Measurements from ENCODE around the gene PREX1. TPM values are rescaled to one million over a fixed set of nuclear protein-coding genes. Genes with fewer than 3 reads are reported as not detected.

The PREX1 gene
- total RNA-seq, 2 donors from 2014 or later: 7.4 to 37.9 TPM

GRCh38 chr20:48765359-48765758 lies 62.4 kb downstream of the PREX1 start:
- TF ChIP-seq CTCF (IDR thresholded peaks at IDR 0.05): no peak
- TF ChIP-seq POLR2AphosphoS5 (IDR thresholded peaks at IDR 0.05): no peak
- no peak for TF ChIP-seq POLR2A (IDR thresholded peaks at IDR 0.05)
- Histone ChIP-seq H3K4me3 (no peak overlapping the region), H3K27ac (no peak overlapping the region), H3K9me3 (no peaks in the 10 kb centered on the region), H3K27me3 (replicated peaks; ENCODE audit: insufficient read depth) (no peaks in the 10 kb centered on the region), H3K36me3 (no peaks in the 10 kb centered on the region), H3K4me1 (replicated peaks) (no peaks in the 10 kb centered on the region)
- DNase-seq (ENCODE audit: low spot score): no peak
- intact Hi-C loops (cut with DNase I): no loop called here
- 63% methylated on average over 4 of the region's 4 CpGs for WGBS

DNA sequence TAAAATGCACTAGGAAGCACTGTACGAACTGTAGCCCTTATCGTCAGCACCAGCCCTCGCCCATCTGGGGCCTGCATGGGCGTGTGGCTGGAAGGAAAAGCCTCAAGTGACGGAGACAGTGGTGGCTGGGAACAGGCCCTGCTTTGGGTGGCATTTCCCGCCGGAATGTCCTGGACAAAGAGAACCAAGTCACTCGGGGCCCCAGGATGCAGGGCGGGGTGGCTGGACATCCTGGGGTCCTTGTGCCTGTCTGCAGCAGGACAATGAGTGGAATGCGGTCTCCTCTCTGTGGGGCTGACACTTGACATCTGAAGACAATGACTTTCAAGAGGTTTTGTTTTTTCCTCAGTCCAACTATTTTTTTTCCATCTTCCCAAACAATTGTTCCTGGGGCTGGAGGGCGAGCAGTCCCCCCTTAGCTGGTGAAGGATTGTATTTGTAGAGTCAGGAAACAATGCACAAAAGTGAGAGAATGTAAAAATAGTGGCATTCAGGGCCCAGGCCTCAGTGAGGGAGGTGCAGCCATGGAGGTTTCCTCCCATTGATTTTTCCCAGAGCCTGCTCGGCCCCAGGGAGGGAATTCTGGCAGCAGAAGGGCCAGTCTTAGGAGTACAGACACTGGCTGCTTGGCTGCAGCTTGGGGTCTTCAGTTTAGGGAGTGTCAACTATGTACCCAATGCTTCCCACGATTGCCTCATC lies 64.4 kb downstream of the PREX1 start:
- Histone ChIP-seq H3K27ac (no peak overlapping the region), H3K4me1 (replicated peaks) (no peaks in the 10 kb centered on the region), H3K36me3 (no peaks in the 10 kb centered on the region), H3K27me3 (replicated peaks; ENCODE audit: insufficient read depth) (no peaks in the 10 kb centered on the region), H3K9me3 (no peaks in the 10 kb centered on the region), H3K4me3 (no peak overlapping the region)
- intact Hi-C loops (cut with DNase I): no loop called here
- TF ChIP-seq POLR2AphosphoS5 (IDR thresholded peaks at IDR 0.05) (no peak), POLR2A (IDR thresholded peaks at IDR 0.05) (no peak), CTCF (IDR thresholded peaks at IDR 0.05) (no peak)
- 88% methylated on average over 13 of the region's 13 CpGs for WGBS
- DNase-seq (ENCODE audit: low spot score): no peak

GRCh38 chr20:48761874-48762273 lies 65.9 kb downstream of the PREX1 start:
- TF ChIP-seq POLR2A (IDR thresholded peaks at IDR 0.05) (no peak), POLR2AphosphoS5 (IDR thresholded peaks at IDR 0.05) (no peak), CTCF (IDR thresholded peaks at IDR 0.05) (no peak)
- no peaks in the 10 kb centered on the region for H3K27me3 ChIP-seq (replicated peaks; ENCODE audit: insufficient read depth)
- no peaks in the 10 kb centered on the region for H3K9me3 ChIP-seq
- no peaks in the 10 kb centered on the region for H3K36me3 ChIP-seq
- DNase-seq (ENCODE audit: low spot score): no peak
- no peak overlapping the region for H3K27ac ChIP-seq
- H3K4me3 ChIP-seq: no peak overlapping the region
- WGBS: 82% methylated on average over 3 of the region's 3 CpGs
- H3K4me1 ChIP-seq (replicated peaks): no peaks in the 10 kb centered on the region
- intact Hi-C loops (cut with DNase I): no loop called here

GRCh38 chr20:48761023-48761785 lies 66.6 kb downstream of the PREX1 start:
- TF ChIP-seq CTCF (IDR thresholded peaks at IDR 0.05): no peak
- TF ChIP-seq POLR2A (IDR thresholded peaks at IDR 0.05): no peak
- no peak for TF ChIP-seq POLR2AphosphoS5 (IDR thresholded peaks at IDR 0.05)
- no peaks in the 10 kb centered on the region for H3K4me1 ChIP-seq (replicated peaks)
- H3K4me3 ChIP-seq: no peak overlapping the region
- 82% methylated on average over 12 of the region's 12 CpGs for whole genome bisulfite sequencing
- intact Hi-C loops (cut with DNase I): no loop called here
- no peak for DNase-seq (ENCODE audit: low spot score)
- H3K36me3 ChIP-seq: no peaks in the 10 kb centered on the region
- no peaks in the 10 kb centered on the region for H3K27me3 ChIP-seq (replicated peaks; ENCODE audit: insufficient read depth)
- peak overlapping the region in 1 of 2 donors; percentile 10 for H3K27ac ChIP-seq
- no peaks in the 10 kb centered on the region for H3K9me3 ChIP-seq

All from prostate gland (tissue), 2 donors.